22Rv1 (cell line): ENCODE results near the gene AFG1L.

Source experiments
- H3K27ac ChIP-seq: fragments of 450-650 bp; 2 replicates; pipeline ENCODE4 v1.5.1; 2017
- ZFX ChIP-seq: fragments of 450-650 bp; IDR thresholded peaks from 2 replicates; pipeline ENCODE4 v1.6.1; 2017; ENCODE audit warnings: antibody characterized with exemption, borderline replicate concordance
- TF ChIP-seq, protein P1 (sequence below): fragments of 450-650 bp; IDR thresholded peaks from 2 replicates; pipeline ENCODE4 v1.5.1; 2017; ENCODE audit warnings: mild to moderate bottlenecking

The AFG1L gene

GRCh38 chr6:108507316-108507715, 212.5 kb downstream of the AFG1L start:
- no peak overlapping the region for H3K27ac ChIP-seq
- TF ChIP-seq ZFX, result no peak
- TF ChIP-seq, protein P1, sequence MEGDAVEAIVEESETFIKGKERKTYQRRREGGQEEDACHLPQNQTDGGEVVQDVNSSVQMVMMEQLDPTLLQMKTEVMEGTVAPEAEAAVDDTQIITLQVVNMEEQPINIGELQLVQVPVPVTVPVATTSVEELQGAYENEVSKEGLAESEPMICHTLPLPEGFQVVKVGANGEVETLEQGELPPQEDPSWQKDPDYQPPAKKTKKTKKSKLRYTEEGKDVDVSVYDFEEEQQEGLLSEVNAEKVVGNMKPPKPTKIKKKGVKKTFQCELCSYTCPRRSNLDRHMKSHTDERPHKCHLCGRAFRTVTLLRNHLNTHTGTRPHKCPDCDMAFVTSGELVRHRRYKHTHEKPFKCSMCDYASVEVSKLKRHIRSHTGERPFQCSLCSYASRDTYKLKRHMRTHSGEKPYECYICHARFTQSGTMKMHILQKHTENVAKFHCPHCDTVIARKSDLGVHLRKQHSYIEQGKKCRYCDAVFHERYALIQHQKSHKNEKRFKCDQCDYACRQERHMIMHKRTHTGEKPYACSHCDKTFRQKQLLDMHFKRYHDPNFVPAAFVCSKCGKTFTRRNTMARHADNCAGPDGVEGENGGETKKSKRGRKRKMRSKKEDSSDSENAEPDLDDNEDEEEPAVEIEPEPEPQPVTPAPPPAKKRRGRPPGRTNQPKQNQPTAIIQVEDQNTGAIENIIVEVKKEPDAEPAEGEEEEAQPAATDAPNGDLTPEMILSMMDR, result no peak

- TF ChIP-seq, protein P1, result no peak
- TF ChIP-seq ZFX, result no peak
- H3K27ac ChIP-seq, result no peak overlapping the region
These were observed 215.8 kb downstream of the AFG1L start for GRCh38 chr6:108510461-108511319.

DNA sequence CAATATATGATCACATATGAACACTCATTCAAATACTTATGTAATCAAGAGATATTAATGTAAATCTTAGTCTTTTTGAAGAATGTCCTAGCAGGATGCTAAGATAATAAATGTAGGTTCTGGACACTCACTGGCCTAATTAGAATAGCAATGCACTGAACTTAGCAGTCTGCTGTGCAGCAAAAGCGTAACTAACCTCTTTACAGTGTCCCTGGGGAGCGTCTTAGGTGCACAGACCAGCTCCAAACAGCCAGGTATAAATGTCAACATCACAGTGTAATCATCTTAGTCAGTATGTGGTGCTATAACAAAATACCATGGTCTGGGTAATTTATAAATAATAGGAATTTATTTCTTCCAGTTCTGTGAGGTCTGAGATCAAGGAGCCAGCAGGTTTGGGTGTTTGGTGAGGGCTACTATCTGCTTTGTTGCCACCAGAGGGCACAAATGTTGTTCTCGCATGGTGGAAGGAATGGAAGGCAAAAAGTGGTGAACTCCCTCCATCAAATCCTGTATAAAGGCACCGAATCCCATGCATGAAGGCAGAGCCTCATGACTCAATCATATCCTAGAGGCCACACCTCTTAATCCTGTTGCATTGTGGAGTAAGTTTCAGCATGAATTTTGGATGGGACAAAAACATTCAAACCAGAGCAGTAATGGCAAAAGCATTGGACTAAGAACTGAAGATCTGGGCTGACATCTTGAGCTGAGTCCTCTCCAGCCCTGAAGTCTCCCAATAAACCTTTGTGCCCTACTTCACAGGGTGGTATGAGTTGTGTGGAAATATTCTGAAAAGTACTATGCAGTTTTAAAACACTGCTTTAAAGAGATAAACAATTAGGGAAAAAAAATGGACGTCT, 224.1 kb downstream of the AFG1L start:
- H3K27ac ChIP-seq, result no peak overlapping the region

DNA sequence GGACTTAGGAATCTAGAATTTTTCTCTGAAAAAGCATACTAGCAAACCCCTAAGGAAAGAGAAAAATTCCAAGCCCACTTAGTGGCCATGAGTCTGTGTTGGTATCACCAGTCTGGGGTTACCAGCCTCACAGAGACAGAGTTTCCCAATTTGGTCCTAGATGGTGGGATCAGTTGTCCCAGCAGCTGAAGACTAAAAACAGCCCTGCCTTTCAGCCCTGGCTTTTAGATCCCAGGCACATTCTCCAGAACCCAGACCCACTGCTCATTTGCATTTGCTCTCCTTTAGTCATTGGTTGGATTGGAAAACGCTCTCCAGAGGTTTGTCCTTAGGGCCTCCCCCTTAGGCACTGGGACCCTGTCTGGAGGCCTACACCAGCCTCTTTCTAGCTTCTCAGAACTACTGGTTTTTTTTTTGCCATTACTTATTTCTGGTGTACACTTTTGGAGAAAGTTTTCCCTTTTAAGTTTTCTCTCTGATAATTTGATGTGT, 226.8 kb downstream of the AFG1L start:
- H3K27ac ChIP-seq, result no peak overlapping the region
- TF ChIP-seq, protein P1, result no peak
- TF ChIP-seq ZFX, result no peak

More for the DNA sequence above, 224.1 kb downstream of the AFG1L start:
- TF ChIP-seq, protein P1, result peak; percentile 75
- no peak for TF ChIP-seq ZFX

DNA sequence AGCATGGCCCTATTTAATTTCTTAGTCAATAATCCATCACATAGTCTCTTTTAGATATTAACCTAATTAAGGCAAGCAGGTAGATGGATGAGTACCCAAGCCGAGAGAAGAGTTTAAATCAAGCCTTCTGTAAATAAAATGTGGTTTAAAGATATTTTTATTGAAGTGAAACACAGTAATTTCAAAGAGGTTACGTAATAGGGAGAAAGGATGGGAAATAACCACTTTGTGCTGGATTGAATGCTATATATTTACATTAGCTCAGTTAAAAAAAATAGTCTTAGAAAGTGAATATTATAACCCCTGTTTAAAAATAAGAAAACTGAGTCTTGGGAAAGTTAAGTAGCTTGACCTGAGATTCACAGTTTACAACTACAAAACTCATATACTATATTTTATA, 228.8 kb downstream of the AFG1L start:
- no peak overlapping the region for H3K27ac ChIP-seq
- no peak for TF ChIP-seq ZFX
- TF ChIP-seq, protein P1, result no peak

DNA sequence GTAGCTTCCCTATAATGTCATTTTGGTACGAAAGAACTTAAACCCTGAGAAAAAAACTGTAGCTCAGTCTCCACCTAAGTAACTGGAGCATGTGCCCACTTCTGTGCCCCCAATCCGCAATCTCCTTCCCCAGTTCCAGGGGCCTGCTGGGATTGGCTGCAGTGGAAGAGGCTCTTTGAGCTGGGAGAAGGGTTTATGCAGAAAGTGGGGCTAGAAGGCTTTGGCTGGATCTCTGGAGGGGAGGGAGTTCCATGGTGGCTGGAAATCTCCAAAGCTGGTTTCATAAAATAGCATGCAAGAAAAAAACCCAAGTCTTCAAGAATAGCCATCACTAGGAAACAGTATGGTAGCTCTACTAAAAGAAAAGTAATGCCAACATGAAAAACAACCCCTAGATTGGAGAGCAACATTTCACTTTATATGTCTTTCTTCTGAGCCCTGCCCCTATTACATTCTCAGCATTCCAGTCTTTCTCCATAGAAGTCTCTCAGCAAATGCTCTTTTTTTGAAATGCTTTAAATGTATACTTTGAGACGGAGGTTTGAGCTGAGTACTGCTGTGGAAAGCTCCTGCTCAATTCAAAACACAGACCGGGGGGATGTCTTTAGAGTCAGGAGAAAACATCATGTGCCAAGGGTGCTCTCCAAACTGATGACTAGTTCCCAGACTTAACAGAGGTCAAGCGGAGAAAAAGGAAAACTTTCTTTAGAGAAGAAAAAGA, 229.8 kb downstream of the AFG1L start:
- TF ChIP-seq, protein P1, result no peak
- no peak for TF ChIP-seq ZFX
- no peak overlapping the region for H3K27ac ChIP-seq
